SU-DHL-6 (cell line): ENCODE measurements around the gene C6orf47.

ENCODE experiments used
- H2AFZ ChIP-seq: fragments of 200-600 bp; sonication (generic); 2 replicates; pipeline ENCODE4 v1.6.1; 2014; ENCODE audit warnings: low read depth, mild to moderate bottlenecking, moderate library complexity, mixed read lengths, antibody characterized with exemption, low read length; ENCODE audit not compliant: severe bottlenecking
- H3F3A ChIP-seq: fragments of 200-600 bp; shearing (Covaris generic); 2 replicates; pipeline ENCODE4 v1.6.0; 2016; ENCODE audit warnings: antibody characterized with exemption, mild to moderate bottlenecking; ENCODE audit not compliant: insufficient read depth
- H3K27ac ChIP-seq: fragments of 200-600 bp; sonication (generic); 2 replicates; pipeline ENCODE4 v1.5.1; 2016; ENCODE audit warnings: low read depth, mild to moderate bottlenecking, low read length, moderate library complexity, mixed read lengths
- H3K27me3 ChIP-seq: fragments of 200-600 bp; sonication (generic), shearing (Covaris generic); 2 replicates; pipeline ENCODE4 v1.6.0; 2014; ENCODE audit warnings: mild to moderate bottlenecking, low read length
- H3K36me3 ChIP-seq: fragments of 200-600 bp; sonication (generic); 2 replicates; pipeline ENCODE4 v1.6.1; 2014; ENCODE audit warnings: mild to moderate bottlenecking, low read length, mixed read lengths
- H3K4me2 ChIP-seq: fragments of 300-600, 200-600 bp; shearing (Covaris generic), sonication (generic); 2 replicates; pipeline ENCODE4 v1.6.0; 2014; ENCODE audit warnings: low read length, low read depth, mild to moderate bottlenecking; ENCODE audit not compliant: poor library complexity, severe bottlenecking
- H3K4me3 ChIP-seq: fragments of 200-600 bp; sonication (generic); 2 replicates; pipeline ENCODE4 v1.5.1; 2014; ENCODE audit warnings: antibody characterized with exemption, low read length, mild to moderate bottlenecking, mixed read lengths; ENCODE audit not compliant: insufficient read depth, poor library complexity, severe bottlenecking
- H3K79me2 ChIP-seq: fragments of 200-600 bp; sonication (generic); 2 replicates; pipeline ENCODE4 v1.6.1; 2014; ENCODE audit warnings: mild to moderate bottlenecking, low read length, moderate library complexity; ENCODE audit not compliant: insufficient read depth
- H3K9ac ChIP-seq: fragments of 200-600 bp; sonication (generic); 2 replicates; pipeline ENCODE4 v1.7.0; 2014; ENCODE audit warnings: mild to moderate bottlenecking, low read length
- H3K9me2 ChIP-seq: fragments of 200-600 bp; sonication (generic); replicated peaks from 2 replicates; pipeline ENCODE4 v1.6.1; 2014; ENCODE audit warnings: low read length; ENCODE audit not compliant: insufficient read depth
- H3K9me3 ChIP-seq: fragments of 200-600 bp; sonication (generic); 2 replicates; pipeline ENCODE4 v1.6.1; 2014; ENCODE audit warnings: low read length, mixed read lengths; ENCODE audit not compliant: insufficient read depth
- H4K20me1 ChIP-seq: fragments of 200-600 bp; sonication (generic); 2 replicates; pipeline ENCODE4 v1.6.1; 2014; ENCODE audit warnings: low read depth, mild to moderate bottlenecking, antibody characterized with exemption, low read length, moderate library complexity, mixed read lengths
- CTCF ChIP-seq: fragments of 200-600 bp; sonication (generic); IDR thresholded peaks from one replicate; pipeline ENCODE4 v1.5.1; 2017; ENCODE audit warnings: antibody characterized with exemption, mild to moderate bottlenecking, low read length, moderate library complexity; ENCODE audit not compliant: insufficient read depth, poor library complexity, severe bottlenecking
- EZH2phosphoT487 ChIP-seq: fragments of 200-600 bp; sonication (generic), shearing (Covaris generic); conservative IDR thresholded peaks from 2 replicates; pipeline ENCODE4 v1.6.1; 2018; ENCODE audit warnings: mild to moderate bottlenecking, antibody characterized with exemption, low read length, moderate library complexity, mixed read lengths

C6orf47 gene

GRCh38 chr6:31643818-31644454 is 16.6 kb downstream of the C6orf47 start:
- H3K36me3 ChIP-seq, result peaks cover 8% of the 10 kb centered on the region

DNA sequence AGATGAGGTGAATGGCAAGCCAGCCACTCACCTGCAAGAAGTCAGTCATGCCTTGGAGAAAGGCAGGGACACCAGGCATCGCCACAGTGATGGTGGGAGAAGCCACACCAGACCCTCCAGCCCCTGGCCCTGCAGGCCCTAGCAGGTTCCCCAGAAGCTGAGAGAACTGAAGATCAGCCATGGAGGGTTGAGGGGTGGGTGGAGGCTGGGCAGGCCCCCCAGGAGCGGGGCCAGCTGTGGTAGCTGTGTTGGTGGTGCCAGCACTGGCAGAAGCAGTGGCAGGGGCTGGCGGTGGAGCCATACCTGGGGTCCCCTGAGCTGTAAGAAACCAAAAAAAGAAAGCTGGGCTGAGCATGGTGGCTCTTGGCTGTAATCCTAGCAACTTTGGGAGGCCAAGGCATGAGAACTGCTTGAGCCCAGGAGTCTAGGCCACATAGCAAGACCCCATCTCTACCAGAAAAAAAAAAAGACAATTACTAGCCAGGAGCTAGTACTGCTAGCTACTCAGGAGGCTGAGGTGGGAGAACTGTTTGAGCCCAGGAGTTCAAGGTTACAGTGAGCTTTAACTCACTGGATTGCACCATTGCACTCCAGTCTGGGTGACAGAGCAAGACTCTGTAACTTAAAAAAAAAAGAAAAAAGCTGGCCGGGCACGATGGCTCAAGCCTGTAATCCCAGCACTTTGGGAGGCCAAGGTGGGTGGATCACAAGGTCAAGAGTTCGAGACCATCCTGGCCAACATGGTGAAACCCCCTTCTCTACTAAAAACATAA is 17.6 kb downstream of the C6orf47 start:
- Histone ChIP-seq H4K20me1 (no peaks in the 10 kb centered on the region), H3K9me3 (no peaks in the 10 kb centered on the region), H3K9me2 (no peaks in the 10 kb centered on the region), H3K4me2 (no peak overlapping the region), H2AFZ (no peak overlapping the region), H3K79me2 (no peaks in the 10 kb centered on the region), H3F3A (peaks cover 15% of the 10 kb centered on the region), H3K27me3 (no peaks in the 10 kb centered on the region), H3K36me3 (peaks cover 4% of the 10 kb centered on the region; the same call in 1 of the 2 replicates), H3K4me3 (no peak overlapping the region), H3K9ac (no peak overlapping the region), H3K27ac (no peak overlapping the region)
- TF ChIP-seq CTCF, result no peak
- no peak for TF ChIP-seq EZH2phosphoT487

More at GRCh38 chr6:31643818-31644454, 16.6 kb downstream of the C6orf47 start:
- Histone ChIP-seq H3K27me3 (no peaks in the 10 kb centered on the region), H2AFZ (no peak overlapping the region), H3K4me2 (no peak overlapping the region), H3K79me2 (peaks cover 1% of the 10 kb centered on the region; the same call in 1 of the 2 replicates), H3K9me2 (no peaks in the 10 kb centered on the region), H3K9ac (no peak overlapping the region), H3F3A (peaks cover 6% of the 10 kb centered on the region), H3K4me3 (no peak overlapping the region), H4K20me1 (no peaks in the 10 kb centered on the region), H3K27ac (no peak overlapping the region), H3K9me3 (no peaks in the 10 kb centered on the region)
- no peak for TF ChIP-seq CTCF
- no peak for TF ChIP-seq EZH2phosphoT487

- H4K20me1 ChIP-seq, result no peaks in the 10 kb centered on the region
- no peaks in the 10 kb centered on the region for H3K27me3 ChIP-seq
- no peak overlapping the region for H3K27ac ChIP-seq
- TF ChIP-seq EZH2phosphoT487 (no peak), CTCF (no peak)
- no peak overlapping the region for H3K9ac ChIP-seq
- no peak overlapping the region for H3K4me2 ChIP-seq
- H3K4me3 ChIP-seq, result no peak overlapping the region
- H2AFZ ChIP-seq, result no peak overlapping the region
- H3K9me2 ChIP-seq, result no peaks in the 10 kb centered on the region
- peaks cover 10% of the 10 kb centered on the region; the same call in 1 of the 2 replicates for H3K36me3 ChIP-seq
- H3K9me3 ChIP-seq, result no peaks in the 10 kb centered on the region
- peaks cover 29% of the 10 kb centered on the region for H3F3A ChIP-seq
- no peaks in the 10 kb centered on the region for H3K79me2 ChIP-seq
Measured at GRCh38 chr6:31641370-31641769, 19.2 kb downstream of the C6orf47 start.
